ENCODE measurements around the gene FHAD1. TPM values are rescaled to one million over a fixed set of nuclear protein-coding genes. Genes with fewer than 3 reads are reported as not detected.

Gene FHAD1
- total and polyA plus RNA-seq, 10 of the 15 experiments (the other 5 are each of a cell fraction or from before 2014, with no cell fraction given): 0.09 to 1.0 (median 0.32) TPM; not detected in 2

DNA sequence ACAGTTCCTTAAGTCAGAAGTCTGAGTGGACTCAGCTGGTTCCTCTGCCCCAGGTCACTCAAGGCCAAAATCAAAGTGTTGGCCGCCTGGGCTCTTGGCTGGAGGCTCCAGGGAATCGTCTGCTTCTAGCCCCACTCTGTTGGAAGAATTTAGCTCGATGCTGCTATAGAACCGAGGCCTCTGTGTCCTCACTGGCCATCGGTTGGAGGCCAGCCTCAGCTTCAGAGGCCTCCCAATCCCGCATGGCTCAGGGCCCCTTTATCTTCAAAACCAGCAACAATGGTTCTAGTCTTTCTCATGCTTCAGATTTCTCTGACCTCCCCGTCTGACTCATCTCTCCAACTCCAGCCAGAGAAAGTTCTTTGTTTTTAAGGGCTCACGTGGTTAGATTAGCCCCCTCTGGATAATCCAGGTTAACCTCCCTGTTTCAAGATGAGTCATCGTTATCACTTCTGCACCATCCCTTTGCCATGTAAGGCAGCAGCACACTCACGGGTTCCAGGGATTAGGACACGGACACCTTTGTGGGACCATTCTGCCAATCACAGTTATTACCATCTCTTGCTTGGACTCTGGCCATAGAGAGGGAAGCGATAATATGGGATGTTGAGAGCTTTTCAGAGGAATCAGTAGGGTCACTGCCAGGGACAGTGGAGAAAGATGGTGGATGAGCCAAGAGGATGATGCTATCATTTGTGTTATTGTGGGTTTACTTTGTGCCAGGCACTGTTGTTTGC is 13.6 kb downstream of the FHAD1 start:
- no peak overlapping the region for H3K9ac ChIP-seq (ENCODE audit: control insufficient read depth, insufficient read depth, low read length)
- no peak overlapping the region for H3K27ac ChIP-seq (ENCODE audit: control insufficient read depth, insufficient read depth)
- peak overlapping the region; percentile 91 for H2AFZ ChIP-seq (ENCODE audit: control insufficient read depth, low read depth, low read length)
- no peak for DNase-seq (ENCODE audit: low read depth, low spot score)
- peak overlapping the region; percentile 70 for H3K4me2 ChIP-seq (ENCODE audit: control insufficient read depth, insufficient read depth)
- no peaks in the 10 kb centered on the region for H3K79me2 ChIP-seq (ENCODE audit: control insufficient read depth, insufficient read depth, low read length)
- ChIA-PET POLR2A (interaction anchor here (0.7 to 4.7 kb wide), 6 partner anchors 8 to 106 kb away, joined by 3 to 17 read pairs (median 4); partner anchors contain the start of gene FHAD1), CTCF (interaction anchor here (1.1 to 2.8 kb wide), 14 partner anchors 8 to 132 kb away, joined by 3 to 22 read pairs (median 6); partner anchors contain the start of gene TMEM51), RAD21 (ENCODE audit: unreplicated experiment) (interaction anchor here (0.6 to 3.0 kb wide), 10 partner anchors 8 to 217 kb away, joined by 3 to 18 read pairs (median 6); no protein-coding TSS in a partner anchor), SMC1A (ENCODE audit: uncharacterized antibody, unreplicated experiment) (interaction anchor here (0.8 to 5.3 kb wide), 12 partner anchors 9 to 1509 kb away, joined by 3 to 46 read pairs (median 8); no protein-coding TSS in a partner anchor)
- H3K36me3 ChIP-seq (ENCODE audit: control insufficient read depth in 2 of 2, insufficient read depth in 2 of 2, low read length in 1 of 2): no peaks in the 10 kb centered on the region
- in situ Hi-C loops (cut with MboI) (no loop called here), intact Hi-C loops (cut with micrococcal nuclease; ENCODE audit: unreplicated experiment) (no loop called here)
- H3K4me3 ChIP-seq: no peak overlapping the region
- peaks cover 21% of the 10 kb centered on the region for H3K4me1 ChIP-seq (ENCODE audit: control insufficient read depth, insufficient read depth, low read length)
- H4K20me1 ChIP-seq (ENCODE audit: control insufficient read depth, insufficient read depth): no peaks in the 10 kb centered on the region
- no peak for TF ChIP-seq PAX5 (IDR thresholded peaks at IDR 0.05; ENCODE audit: borderline replicate concordance, low read depth, low read length)
- 0 out of 4 replicates have a peak, but pooled peaks of 1 of the 2 experiments have one; percentile 11 for TF ChIP-seq SRF (IDR thresholded peaks at IDR 0.05; ENCODE audit: low read depth in 2 of 2, low read length in 2 of 2)
- TF ChIP-seq, protein P1, sequence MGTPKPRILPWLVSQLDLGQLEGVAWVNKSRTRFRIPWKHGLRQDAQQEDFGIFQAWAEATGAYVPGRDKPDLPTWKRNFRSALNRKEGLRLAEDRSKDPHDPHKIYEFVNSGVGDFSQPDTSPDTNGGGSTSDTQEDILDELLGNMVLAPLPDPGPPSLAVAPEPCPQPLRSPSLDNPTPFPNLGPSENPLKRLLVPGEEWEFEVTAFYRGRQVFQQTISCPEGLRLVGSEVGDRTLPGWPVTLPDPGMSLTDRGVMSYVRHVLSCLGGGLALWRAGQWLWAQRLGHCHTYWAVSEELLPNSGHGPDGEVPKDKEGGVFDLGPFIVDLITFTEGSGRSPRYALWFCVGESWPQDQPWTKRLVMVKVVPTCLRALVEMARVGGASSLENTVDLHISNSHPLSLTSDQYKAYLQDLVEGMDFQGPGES (IDR thresholded peaks at IDR 0.05): no peak
- TF ChIP-seq NR2F1 (conservative IDR thresholded peaks at IDR 0.05): peak; percentile 26; the same call in 1 of the 2 replicates
- peak; percentile 74 for TF ChIP-seq EED (IDR thresholded peaks at IDR 0.05; ENCODE audit: low read depth)
- peak; percentile 34 to 36; a peak in 2 of 4 replicates for TF ChIP-seq BHLHE40 (IDR thresholded peaks at IDR 0.05; ENCODE audit: borderline replicate concordance in 1 of 2, low read depth in 2 of 2, low read length in 1 of 2)
- no peak for TF ChIP-seq SPI1 (IDR thresholded peaks at IDR 0.05; ENCODE audit: borderline replicate concordance, insufficient read depth, low read depth, low read length)
- peak; percentile 68 for TF ChIP-seq IKZF2 (IDR thresholded peaks at IDR 0.05)
- TF ChIP-seq JUNB (IDR thresholded peaks at IDR 0.05): peak; percentile 29
- TF ChIP-seq IKZF1 (conservative IDR thresholded peaks at IDR 0.05): peak; percentile 67
- TF ChIP-seq NFYB (IDR thresholded peaks at IDR 0.05; ENCODE audit: insufficient read depth, low read depth, low read length): no peak
- no peak for TF ChIP-seq RAD21 (IDR thresholded peaks at IDR 0.05; ENCODE audit: insufficient read depth, low read depth, low read length)
- ATAC-seq: peak; percentile 25
- H3K27me3 ChIP-seq (replicated peaks in 1 of 2; ENCODE audit: control insufficient read depth in 2 of 2, insufficient read depth in 2 of 2, low read length in 1 of 2): no peaks in the 10 kb centered on the region
- no peak for FAIRE-seq
- peaks cover 1% of the 10 kb centered on the region; the same call in 1 of the 3 replicates for H3K9me3 ChIP-seq (replicated peaks; ENCODE audit: control insufficient read depth, insufficient read depth, low read length)
- BruUV-seq (replicated peaks): no TSS peak
- WGBS (ENCODE audit: insufficient coverage, insufficient replicate concordance, low lambda C conversion rate, missing lambda C conversion rate): 62% methylated on average over 12 of the region's 12 CpGs
